Urinary bladder (tissue), 4 donors: ENCODE results near the gene METTL3. TPM values are rescaled to one million over a fixed set of nuclear protein-coding genes. Genes with fewer than 3 reads are reported as not detected.
"Not testable (repeated sequence)": the region's sequence is repeated elsewhere in the genome, so short reads cannot be mapped to it uniquely, and the experiment has no call there.

Experiments used
- DNase-seq: peaks from one replicate; pipeline ENCODE4 v3.0.0-alpha.2; 2015; ENCODE audit errors: extremely low spot score
- H3K27ac ChIP-seq: one replicate; pipeline ENCODE4 v1.5.1; 2013; ENCODE audit warnings: low read depth, mild to moderate bottlenecking, moderate library complexity
- H3K36me3 ChIP-seq: one replicate; pipeline ENCODE4 v1.6.1; 2013; ENCODE audit warnings: mild to moderate bottlenecking, moderate library complexity; ENCODE audit not compliant: insufficient read depth
- H3K4me1 ChIP-seq: one replicate; pipeline ENCODE4 v1.6.1; 2013; ENCODE audit warnings: mild to moderate bottlenecking, moderate library complexity; ENCODE audit not compliant: insufficient read depth
- H3K4me3 ChIP-seq: one replicate; pipeline ENCODE4 v1.5.1; 2013; ENCODE audit warnings: low read depth, low read length
- WGBS: extraction: QIAGEN DNeasy Blood & Tissue Kit; methylation state at CpG from one replicate; pipeline ENCODE4 v1.1.7; 2013; 5-methylcytosine and 5-hydroxymethylcytosine counted together
- polyA plus RNA-seq: library from polyadenylated mRNA; stranded (reverse); fragments of 200-250 nt; gene quantifications from one replicate; pipeline ENCODE4 v1.2.3, GENCODE V29; 2013
- total RNA-seq: library from RNA; depleted of rRNA; stranded (reverse); fragments of >200 nt; gene quantifications from one replicate; pipeline ENCODE4 v1.2.3, GENCODE V29; 2014
- donor health status: healthy with polysubstance abuse.
- donor health status: healthy.

Gene METTL3
- total RNA-seq (64.4 TPM), polyA plus RNA-seq (36.0 TPM)

- H3K4me1 ChIP-seq, result peaks cover 1% of the 10 kb centered on the region
- under 1% methylated on average over 53 of the region's 53 CpGs for WGBS
- H3K4me3 ChIP-seq, result peak within 1 kb of the TSS; percentile 77
- DNase-seq, result peak; percentile 98
- H3K36me3 ChIP-seq, result no peaks in the 10 kb centered on the region
- peak within 1 kb of the TSS; percentile 87 for H3K27ac ChIP-seq
Measured at GRCh38 chr14:21510735-21511657, at the start of gene METTL3. TSS of gene METTL3 (minus strand) at chr14:21511340. CDS start at chr14:21511223, 117 bp downstream.

- Histone ChIP-seq H3K27ac (no peak overlapping the region), H3K36me3 (no peaks in the 10 kb centered on the region), H3K4me3 (no peak overlapping the region), H3K4me1 (no peaks in the 10 kb centered on the region)
- no peak for DNase-seq
- WGBS, result 82% methylated on average over 8 of the region's 8 CpGs
Measured at GRCh38 chr14:21558703-21559170, 47.6 kb upstream of the METTL3 start.

- Histone ChIP-seq H3K36me3 (no peaks in the 10 kb centered on the region), H3K27ac (peak overlapping the region; percentile 71), H3K4me3 (peak overlapping the region; percentile 38), H3K4me1 (no peaks in the 10 kb centered on the region)
- WGBS, result 7% methylated on average over 11 of the region's 11 CpGs
- peak; percentile 92 for DNase-seq
Measured at GRCh38 chr14:21557084-21557901, 46.2 kb upstream of the METTL3 start.

- H3K27ac ChIP-seq, result no peak overlapping the region
- no peak for DNase-seq
- 58% methylated on average over 5 of the region's 5 CpGs for WGBS
- no peak overlapping the region for H3K4me3 ChIP-seq
- no peaks in the 10 kb centered on the region for H3K36me3 ChIP-seq
- no peaks in the 10 kb centered on the region for H3K4me1 ChIP-seq
Measured at GRCh38 chr14:21556378-21557083, 45.4 kb upstream of the METTL3 start.

- Histone ChIP-seq H3K27ac (no peak overlapping the region), H3K4me3 (no peak overlapping the region), H3K4me1 (no peaks in the 10 kb centered on the region), H3K36me3 (no peaks in the 10 kb centered on the region)
- 82% methylated on average over 3 of the region's 3 CpGs for WGBS
- no peak for DNase-seq
Measured at GRCh38 chr14:21553266-21553665, 42.1 kb upstream of the METTL3 start.

- not testable (repeated sequence) for DNase-seq, H3K4me1 ChIP-seq, H3K27ac ChIP-seq, H3K36me3 ChIP-seq, H3K4me3 ChIP-seq
- 91% methylated on average over 7 of the region's 7 CpGs for WGBS
Measured at GRCh38 chr14:21544588-21544987, 33.4 kb upstream of the METTL3 start.

- no peak for DNase-seq
- no peak overlapping the region for H3K4me3 ChIP-seq
- H3K4me1 ChIP-seq, result no peaks in the 10 kb centered on the region
- 62% methylated on average over 5 of the region's 5 CpGs for WGBS
- H3K36me3 ChIP-seq, result no peaks in the 10 kb centered on the region
- no peak overlapping the region for H3K27ac ChIP-seq
Measured at GRCh38 chr14:21543963-21544362, 32.8 kb upstream of the METTL3 start.

GRCh38 chr14:21543521-21543960 is 32.4 kb upstream of the METTL3 start:
- no peak for DNase-seq
- Histone ChIP-seq H3K4me3 (no peak overlapping the region), H3K36me3 (no peaks in the 10 kb centered on the region), H3K27ac (no peak overlapping the region), H3K4me1 (no peaks in the 10 kb centered on the region)
- 29% methylated on average over 7 of the region's 7 CpGs for WGBS

- 89% methylated on average over 9 of the region's 9 CpGs for WGBS
- Histone ChIP-seq H3K27ac (no peak overlapping the region), H3K4me3 (no peak overlapping the region), H3K4me1 (no peaks in the 10 kb centered on the region), H3K36me3 (no peaks in the 10 kb centered on the region)
- DNase-seq, result no peak
Measured at GRCh38 chr14:21541413-21542074, 30.4 kb upstream of the METTL3 start.

GRCh38 chr14:21539189-21539940 is 28.2 kb upstream of the METTL3 start:
- no peak overlapping the region for H3K4me3 ChIP-seq
- H3K36me3 ChIP-seq, result no peaks in the 10 kb centered on the region
- DNase-seq, result no peak
- H3K4me1 ChIP-seq, result no peaks in the 10 kb centered on the region
- no peak overlapping the region for H3K27ac ChIP-seq
- 20% methylated on average over 3 of the region's 3 CpGs for WGBS

- 11% methylated on average over 3 of the region's 3 CpGs for WGBS
Measured at GRCh38 chr14:21537090-21537424, 25.9 kb upstream of the METTL3 start.

GRCh38 chr14:21536418-21537089 is 25.4 kb upstream of the METTL3 start:
- no peaks in the 10 kb centered on the region for H3K4me1 ChIP-seq
- WGBS, result 2% methylated on average over 25 of the region's 25 CpGs

More at GRCh38 chr14:21537090-21537424, 25.9 kb upstream of the METTL3 start:
- H3K27ac ChIP-seq, result no peak overlapping the region
- no peaks in the 10 kb centered on the region for H3K36me3 ChIP-seq
- no peak overlapping the region for H3K4me3 ChIP-seq
- no peak for DNase-seq
- no peaks in the 10 kb centered on the region for H3K4me1 ChIP-seq

More at GRCh38 chr14:21536418-21537089, 25.4 kb upstream of the METTL3 start:
- no peak for DNase-seq
- Histone ChIP-seq H3K36me3 (no peaks in the 10 kb centered on the region), H3K27ac (no peak overlapping the region), H3K4me3 (peak overlapping the region; percentile 22)
